Suppressor macrophage treated with lipopolysaccharide for 4 hours (primary cell): ENCODE results near the gene ILK.

ENCODE experiments used
- DNase-seq: peaks from one replicate; pipeline ENCODE4 v3.0.0-alpha.2; 2020

The ILK gene

GRCh38 chr11:6603287-6604080, at the start of gene ILK, which contains the start of gene RRP8:
TSS of gene ILK (plus strand) at chr11:6603774. CDS start at chr11:6604272, 498 bp downstream.
TSS of gene RRP8 (minus strand) at chr11:6603616. CDS start at chr11:6603502, 114 bp downstream.
- peak; percentile 96 for DNase-seq

- DNase-seq, result no peak
Observed at GRCh38 chr11:6554828-6555706, 48.5 kb upstream of the ILK start.

GRCh38 chr11:6556139-6556949, 47.2 kb upstream of the ILK start:
- no peak for DNase-seq

DNA sequence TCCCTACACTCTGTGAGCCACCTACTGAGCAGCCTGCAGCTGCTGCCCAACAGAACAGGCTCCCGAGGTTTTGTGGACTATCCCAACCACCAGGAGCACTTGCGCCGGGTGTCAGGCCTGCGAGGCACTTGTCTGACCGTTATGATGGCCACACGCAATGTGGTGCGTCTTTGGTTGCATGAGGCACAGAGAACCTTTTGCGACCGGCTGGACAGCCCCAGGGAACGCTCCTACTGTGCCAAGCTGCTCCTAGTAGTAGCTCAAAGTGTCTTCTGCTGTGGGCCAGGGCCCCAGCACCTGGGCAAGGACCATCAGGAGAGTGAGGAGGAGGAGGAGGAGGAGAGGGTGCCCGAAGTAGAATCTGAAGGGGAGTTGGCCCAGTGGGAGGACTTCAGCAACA, 46.5 kb upstream of the ILK start:
- no peak for DNase-seq

GRCh38 chr11:6557761-6558674, 45.6 kb upstream of the ILK start:
- no peak for DNase-seq

- DNase-seq, result no peak
Observed at GRCh38 chr11:6559369-6559768, 44.2 kb upstream of the ILK start.

- DNase-seq, result no peak
Observed at GRCh38 chr11:6561288-6561687, 42.3 kb upstream of the ILK start.

GRCh38 chr11:6563121-6563619, 40.4 kb upstream of the ILK start:
- DNase-seq, result no peak

GRCh38 chr11:6563667-6564066, 39.9 kb upstream of the ILK start:
- DNase-seq, result no peak

DNA sequence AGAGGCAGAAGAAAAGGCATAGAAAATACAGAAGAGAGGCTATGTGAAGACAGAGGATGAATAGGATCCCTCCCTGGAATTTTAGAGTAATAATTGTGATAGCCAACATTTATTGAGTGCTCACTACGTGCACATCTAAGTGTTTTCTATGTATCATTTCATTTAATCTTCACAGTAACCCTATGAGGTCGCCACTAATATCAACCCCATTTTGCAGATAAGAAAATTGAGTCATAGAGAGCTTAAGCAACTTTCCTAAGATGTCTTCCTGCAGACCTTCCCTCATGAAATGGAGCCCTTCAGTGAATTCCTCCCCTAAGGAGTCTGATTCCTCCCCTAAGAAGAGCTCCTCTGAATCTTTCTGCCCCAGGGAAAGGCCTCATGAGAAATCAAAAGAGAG, 38.2 kb upstream of the ILK start:
- no peak for DNase-seq

DNA sequence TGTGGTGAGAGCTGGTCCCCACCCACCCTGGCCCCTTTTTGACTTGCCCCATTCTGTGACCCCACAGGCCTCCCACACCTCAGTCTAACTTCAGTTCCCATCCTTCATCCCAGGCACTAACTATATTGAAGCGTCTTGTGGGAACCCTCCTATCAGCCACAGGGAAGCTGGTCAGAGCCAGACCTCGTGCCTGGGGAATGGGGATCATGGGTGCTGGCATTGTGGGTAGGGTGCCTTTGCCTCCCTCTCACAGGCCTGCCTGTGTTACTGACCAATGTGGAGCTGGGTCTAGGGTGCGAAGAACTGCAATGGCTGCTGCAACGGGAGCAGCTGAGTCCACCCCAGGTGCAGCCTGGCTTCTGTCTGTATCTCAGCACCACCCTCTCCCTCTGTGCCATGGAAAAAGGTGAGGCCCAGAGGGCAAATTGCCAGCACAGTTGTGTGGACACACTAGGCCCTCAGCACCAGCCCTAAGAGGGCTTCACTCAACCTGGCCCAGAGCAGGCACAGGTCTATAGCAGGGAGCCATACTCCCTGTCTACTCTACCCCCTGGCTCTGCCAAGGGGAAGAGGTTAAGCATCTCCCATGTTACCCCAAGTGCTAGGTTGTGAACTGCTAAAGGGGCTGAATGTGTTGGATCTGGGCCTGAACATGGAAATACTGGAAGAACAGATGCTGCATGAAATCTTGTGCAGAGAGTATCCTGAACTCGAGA, 37.4 kb upstream of the ILK start:
- no peak for DNase-seq

DNA sequence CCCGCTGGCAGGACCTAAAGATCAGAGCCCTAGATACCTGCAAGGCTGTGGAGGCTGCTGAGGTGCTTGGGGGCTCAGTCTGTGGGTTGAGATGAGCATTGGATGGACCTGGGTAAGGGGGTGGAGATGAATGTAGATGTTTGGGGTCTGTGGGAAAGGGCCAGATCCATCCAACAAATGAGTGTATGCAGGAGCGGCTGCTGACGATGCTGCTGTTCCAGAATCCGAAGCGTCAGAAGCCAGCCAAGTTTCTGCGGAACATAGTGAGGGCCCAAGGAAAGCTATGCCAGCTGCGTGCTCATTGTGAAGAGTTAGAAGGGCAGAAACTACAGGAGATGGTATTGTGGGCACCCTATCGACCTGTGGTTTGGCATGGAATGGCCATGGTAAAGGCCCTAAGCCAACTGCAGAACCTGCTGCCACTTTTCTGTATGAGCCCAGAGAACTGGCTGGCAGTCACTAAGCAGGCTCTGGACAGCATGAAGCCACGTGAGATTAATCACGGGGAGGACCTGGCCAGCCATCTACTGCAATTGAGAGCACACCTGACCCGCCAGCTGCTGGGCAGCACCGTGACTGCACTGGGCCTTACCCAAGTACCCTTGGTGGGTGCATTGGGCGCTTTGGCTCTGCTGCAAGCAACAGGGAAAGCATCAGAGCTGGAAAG, 36.7 kb upstream of the ILK start:
- no peak for DNase-seq

- DNase-seq, result no peak
Observed at GRCh38 chr11:6567371-6567745, 36.2 kb upstream of the ILK start.

- no peak for DNase-seq
Observed at GRCh38 chr11:6568191-6568918, 35.2 kb upstream of the ILK start.

DNA sequence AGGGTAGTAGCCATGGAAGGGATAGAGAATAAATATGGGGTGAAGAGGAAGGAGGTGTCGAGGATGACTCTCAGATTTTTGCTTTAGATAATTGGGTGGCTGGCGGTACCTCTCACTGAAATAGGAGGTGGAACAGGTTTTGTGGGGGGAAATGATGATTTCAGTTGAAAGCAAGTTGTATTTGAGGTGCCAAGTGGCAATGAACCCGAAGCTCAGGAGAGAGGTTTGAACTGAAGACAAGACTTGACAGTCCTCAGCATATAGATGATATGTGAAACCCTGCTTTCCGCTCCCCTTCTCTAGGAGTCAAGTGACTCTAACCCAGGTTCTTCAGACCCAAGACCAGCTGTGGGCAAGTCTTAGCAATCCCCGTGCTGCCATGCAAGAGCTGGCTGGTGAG, 33.9 kb upstream of the ILK start:
- no peak for DNase-seq

GRCh38 chr11:6570691-6571427, 32.7 kb upstream of the ILK start:
- no peak for DNase-seq

- no peak for DNase-seq
Observed at GRCh38 chr11:6571434-6572008, 32.1 kb upstream of the ILK start.

GRCh38 chr11:6572215-6572614, 31.4 kb upstream of the ILK start:
- no peak for DNase-seq
